Tibial artery (tissue), 4 donors: ENCODE data around the gene TMC8.

Source experiments
- DNase-seq, 2 donors: peaks; one replicate each; pipeline ENCODE4 v3.0.0-alpha.2; 2019
- H3K27ac ChIP-seq, 2 donors: fragments of 200-600 bp; sonication (generic) in 1 of 2; 1 replicate in 1 of 2; 2 replicates in 1 of 2; pipeline ENCODE4 v1.5.1; 2018 to 2019; ENCODE audit warnings: mild to moderate bottlenecking in 1 of 2
- H3K27me3 ChIP-seq, 2 donors: fragments of 200-600 bp; sonication (generic) in 1 of 2; one replicate each; pipeline versions ENCODE4 v1.5.1 to v1.6.0; 2016 to 2019
- H3K36me3 ChIP-seq, 3 donors: fragments of 200-600 bp; sonication (generic) in 2 of 3; one replicate each; pipeline ENCODE4 v1.5.1; 2016 to 2019; ENCODE audit warnings: mild to moderate bottlenecking in 2 of 3
- H3K4me1 ChIP-seq, 4 donors: fragments of 200-600 bp; sonication (generic) in 2 of 4; 1 replicate in 3 of 4; 2 replicates in 1 of 4; pipeline ENCODE4 v1.5.1; 2016 to 2019
- H3K4me3 ChIP-seq, 2 donors: fragments of 200-600 bp; sonication (generic) in 1 of 2; 1 replicate in 1 of 2; 2 replicates in 1 of 2; pipeline ENCODE4 v1.5.1; 2018 to 2019; ENCODE audit warnings: mild to moderate bottlenecking in 2 of 2
- H3K9me3 ChIP-seq, 3 donors: fragments of 200-600 bp; sonication (generic) in 1 of 3; one replicate each; pipeline ENCODE4 v1.5.1; 2016 to 2019
- CTCF ChIP-seq, 2 experiments: fragments of 200-600 bp in 1 of 2; fragments of 450-650 bp in 1 of 2; IDR thresholded peaks; one replicate each; pipeline ENCODE4 v1.5.1; 2017 to 2019; ENCODE audit warnings: antibody characterized with exemption in 2 of 2, mild to moderate bottlenecking in 1 of 2, moderate library complexity in 1 of 2
- intact Hi-C: fragments of 100-400 bp; cut with DNase I; formaldehyde crosslinking; loops from one replicate; pipeline ENCODE4 v1.15.0; 2023; ENCODE audit warnings: low total_unique reads

The TMC8 gene

GRCh38 chr17:78180083-78180482 is 49.5 kb downstream of the TMC8 start:
- DNase-seq = no peak
- H3K36me3 ChIP-seq = no peaks in the 10 kb centered on the region
- peaks cover 2 to 44% (median 25%) of the 10 kb centered on the region in 4 donors for H3K4me1 ChIP-seq
- intact Hi-C loops = no loop called here
- H3K4me3 ChIP-seq = no peak overlapping the region
- H3K27ac ChIP-seq = peak overlapping the region; percentile 69 to 71
- H3K9me3 ChIP-seq = no peaks in the 10 kb centered on the region
- no peak for TF ChIP-seq CTCF (IDR thresholded peaks at IDR 0.05)
- no peaks in the 10 kb centered on the region for H3K27me3 ChIP-seq

GRCh38 chr17:78180508-78180907 is 49.9 kb downstream of the TMC8 start:
- H3K9me3 ChIP-seq = no peaks in the 10 kb centered on the region
- no peak for TF ChIP-seq CTCF (IDR thresholded peaks at IDR 0.05)
- no peaks in the 10 kb centered on the region for H3K36me3 ChIP-seq
- DNase-seq = no peak
- peak overlapping the region; percentile 69 to 71 for H3K27ac ChIP-seq
- no peak overlapping the region for H3K4me3 ChIP-seq
- H3K4me1 ChIP-seq = peaks cover 0 to 40% (median 20%) of the 10 kb centered on the region in 4 donors
- intact Hi-C loops = no loop called here
- no peaks in the 10 kb centered on the region for H3K27me3 ChIP-seq

- no peak for TF ChIP-seq CTCF (IDR thresholded peaks at IDR 0.05)
- Histone ChIP-seq H3K9me3 (no peaks in the 10 kb centered on the region), H3K27me3 (no peaks in the 10 kb centered on the region), H3K27ac (no peak overlapping the region), H3K4me3 (no peak overlapping the region), H3K36me3 (no peaks in the 10 kb centered on the region), H3K4me1 (peaks cover 0 to 33% (median 17%) of the 10 kb centered on the region in 4 donors)
- DNase-seq = no peak
- intact Hi-C loops = no loop called here
Observed at GRCh38 chr17:78182504-78182903, 51.9 kb downstream of the TMC8 start.

GRCh38 chr17:78183916-78184315 is 53.3 kb downstream of the TMC8 start:
- Histone ChIP-seq H3K36me3 (no peaks in the 10 kb centered on the region), H3K27me3 (no peaks in the 10 kb centered on the region), H3K9me3 (no peaks in the 10 kb centered on the region), H3K4me3 (no peak overlapping the region), H3K27ac (no peak overlapping the region), H3K4me1 (peaks cover 0 to 41% (median 19%) of the 10 kb centered on the region in 4 donors)
- no peak for DNase-seq
- TF ChIP-seq CTCF (IDR thresholded peaks at IDR 0.05) = no peak
- intact Hi-C loops = no loop called here

- no peak for TF ChIP-seq CTCF (IDR thresholded peaks at IDR 0.05)
- DNase-seq = no peak
- Histone ChIP-seq H3K4me1 (peaks cover 0 to 37% (median 17%) of the 10 kb centered on the region in 4 donors), H3K27me3 (no peaks in the 10 kb centered on the region), H3K9me3 (no peaks in the 10 kb centered on the region), H3K4me3 (no peak overlapping the region), H3K27ac (no peak overlapping the region), H3K36me3 (no peaks in the 10 kb centered on the region)
- intact Hi-C loops = no loop called here
Observed at GRCh38 chr17:78184351-78184750, 53.8 kb downstream of the TMC8 start.

- H3K36me3 ChIP-seq = no peaks in the 10 kb centered on the region
- no peak for DNase-seq
- no peaks in the 10 kb centered on the region for H3K27me3 ChIP-seq
- peaks cover 0 to 32% (median 15%) of the 10 kb centered on the region in 4 donors for H3K4me1 ChIP-seq
- intact Hi-C loops = no loop called here
- H3K4me3 ChIP-seq = no peak overlapping the region
- TF ChIP-seq CTCF (IDR thresholded peaks at IDR 0.05) = no peak
- H3K9me3 ChIP-seq = no peaks in the 10 kb centered on the region
- H3K27ac ChIP-seq = no peak overlapping the region
Observed at GRCh38 chr17:78184868-78185267, 54.3 kb downstream of the TMC8 start.
